NCI-H1436 treated with DMSO at 0.1 percent for 48 hours (cell line): Measurements from ENCODE around the gene MVK.

Source experiments
- DNase-seq: peaks from one replicate; lab custom pipeline; 2025; lab: John Stamatoyannopoulos, UW

The MVK gene

DNA sequence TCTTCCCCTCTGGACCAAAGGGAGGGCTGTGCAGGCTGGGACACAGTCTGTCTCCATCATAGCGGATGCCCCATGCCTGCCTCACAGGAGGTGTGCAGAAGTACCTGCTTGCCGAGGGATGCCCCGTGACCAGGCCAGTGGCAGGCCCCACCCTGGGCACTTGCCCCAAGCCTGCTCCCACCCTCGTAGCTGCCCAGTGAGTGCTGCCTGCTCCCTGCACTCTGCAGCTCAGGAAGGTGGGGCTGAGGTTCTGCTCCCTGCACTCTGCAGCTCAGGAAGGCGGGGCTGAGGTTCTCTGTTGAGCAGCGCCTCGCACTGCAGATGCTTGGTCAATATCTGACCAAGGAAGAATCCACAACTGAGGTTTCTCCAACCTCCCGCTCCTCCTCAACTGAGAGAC is 7.2 kb upstream of the MVK start:
- no peak for DNase-seq

DNA sequence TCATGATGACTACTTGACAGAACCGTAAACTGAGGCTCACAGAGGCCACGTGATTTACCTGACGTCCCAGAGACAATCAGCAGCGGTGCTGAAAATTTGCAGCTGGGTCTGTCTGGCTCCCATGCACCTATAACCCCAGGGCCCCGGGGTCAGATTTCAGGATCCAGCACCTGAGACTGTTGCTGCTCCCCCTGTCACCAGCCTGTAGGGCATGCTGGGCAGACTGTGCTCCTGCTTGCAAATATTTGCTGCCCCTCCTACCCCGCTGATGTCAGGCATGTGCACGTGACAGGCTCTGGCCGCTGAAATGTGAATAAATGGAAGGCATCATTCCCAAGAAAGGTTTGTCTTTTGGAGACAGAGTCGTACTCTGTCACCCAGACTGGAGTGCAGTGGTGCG is 6.3 kb upstream of the MVK start:
- DNase-seq: no peak

DNA sequence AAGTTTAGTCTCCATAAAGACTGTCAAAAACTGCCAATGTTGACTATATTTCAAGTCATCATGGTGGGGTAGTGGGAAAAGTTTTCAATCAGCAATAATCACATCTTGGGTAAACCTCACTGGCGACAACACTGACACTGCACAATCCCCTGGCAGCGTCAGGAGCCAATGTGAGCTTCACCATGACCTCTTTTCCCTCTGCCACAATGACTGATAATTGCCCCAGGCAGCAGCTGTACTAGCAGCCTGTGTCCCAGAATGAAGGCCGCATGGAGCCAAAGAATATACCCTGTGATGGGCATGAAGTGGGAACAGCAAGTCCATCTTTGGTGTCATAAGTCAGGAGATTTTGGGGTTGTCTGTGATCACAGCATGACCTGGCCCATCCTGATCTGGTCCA is 5.6 kb upstream of the MVK start:
- no peak for DNase-seq

DNA sequence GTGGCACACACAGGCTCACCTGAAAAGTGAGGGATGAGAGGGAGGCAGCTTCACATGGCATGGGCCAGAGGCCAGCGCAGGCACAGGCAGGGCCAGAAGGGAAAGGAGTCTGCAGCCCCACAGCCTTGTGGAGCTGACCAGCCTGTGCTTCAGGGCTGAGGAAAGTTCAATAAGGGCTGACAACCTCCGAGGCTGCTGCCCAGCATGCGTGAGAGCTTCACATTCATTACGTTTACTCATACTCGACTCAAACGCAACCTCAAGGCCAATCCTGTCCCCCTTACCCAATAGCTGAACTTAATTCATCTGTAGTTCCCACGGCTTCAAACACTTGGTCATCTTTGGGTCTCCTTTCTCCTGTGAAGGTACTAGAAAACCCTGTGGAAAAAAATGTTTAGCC is 5.1 kb upstream of the MVK start:
- no peak for DNase-seq

DNA sequence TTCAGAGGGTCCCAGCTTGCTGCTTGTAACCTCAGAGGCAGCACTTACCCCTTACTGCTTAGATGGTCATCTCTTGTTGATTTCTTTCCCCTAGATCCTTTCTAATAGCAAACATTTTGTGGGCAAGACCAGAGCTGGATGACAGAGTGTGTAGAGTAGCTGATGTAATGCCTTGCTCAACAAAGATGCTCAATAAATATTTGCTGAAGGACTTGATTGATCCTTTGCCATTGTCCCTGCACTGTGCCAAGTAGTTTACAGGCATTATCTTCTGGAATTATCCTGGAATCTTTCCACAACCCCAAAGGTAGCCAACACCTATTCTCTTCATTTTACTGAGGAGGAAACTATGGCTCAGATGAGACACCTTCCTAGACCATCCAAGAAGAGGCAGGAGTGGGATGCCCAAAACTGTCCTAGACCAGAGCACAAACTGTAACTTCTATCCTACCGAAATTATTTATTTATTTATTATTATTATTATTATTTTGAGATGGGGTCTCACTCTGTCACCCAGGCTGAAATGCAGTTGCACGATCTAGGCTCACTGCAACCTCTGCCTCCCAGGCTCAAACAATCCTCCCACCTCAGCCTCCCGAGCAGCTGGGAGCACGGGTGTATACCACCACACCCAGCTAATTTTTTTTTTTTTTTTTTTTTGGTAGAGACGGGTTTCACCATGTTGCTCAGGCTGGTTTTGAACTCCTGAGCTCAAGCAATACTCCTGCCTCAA is 1.7 kb upstream of the MVK start:
- DNase-seq: no peak

DNA sequence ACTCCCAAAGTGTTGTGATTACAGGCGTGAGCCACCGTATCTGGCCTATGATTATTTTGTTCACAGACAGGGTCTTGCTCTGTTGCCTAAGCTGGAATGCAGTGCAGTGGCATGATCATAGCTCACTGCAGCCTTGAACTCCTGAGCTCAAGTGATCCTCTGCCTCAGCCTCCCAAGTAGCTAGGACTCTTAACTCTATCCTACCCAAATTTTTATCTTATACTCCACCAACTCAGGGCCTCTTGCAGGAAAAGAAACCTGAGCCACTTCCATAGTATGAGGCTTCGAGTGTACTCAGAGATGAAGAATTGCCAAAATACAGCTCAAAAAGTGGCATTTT is 1.1 kb upstream of the MVK start:
- no peak for DNase-seq

DNA sequence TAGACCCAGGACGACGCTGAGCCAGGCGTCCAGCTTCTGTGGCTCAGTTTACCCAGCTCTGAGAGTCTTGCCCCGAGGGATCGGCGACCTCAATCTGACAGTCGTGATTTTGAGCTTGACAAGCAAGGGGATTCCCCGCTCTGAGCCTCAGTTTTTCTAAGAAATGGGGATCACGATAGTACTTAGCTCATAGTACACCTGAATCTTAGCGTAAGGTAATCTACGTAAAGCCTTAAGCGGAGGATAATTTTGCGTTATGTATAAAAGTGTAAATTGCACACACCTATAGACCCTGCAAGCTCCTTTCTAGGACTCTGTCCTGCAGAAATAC is 285 bp downstream of the MVK start:
- no peak for DNase-seq

DNA sequence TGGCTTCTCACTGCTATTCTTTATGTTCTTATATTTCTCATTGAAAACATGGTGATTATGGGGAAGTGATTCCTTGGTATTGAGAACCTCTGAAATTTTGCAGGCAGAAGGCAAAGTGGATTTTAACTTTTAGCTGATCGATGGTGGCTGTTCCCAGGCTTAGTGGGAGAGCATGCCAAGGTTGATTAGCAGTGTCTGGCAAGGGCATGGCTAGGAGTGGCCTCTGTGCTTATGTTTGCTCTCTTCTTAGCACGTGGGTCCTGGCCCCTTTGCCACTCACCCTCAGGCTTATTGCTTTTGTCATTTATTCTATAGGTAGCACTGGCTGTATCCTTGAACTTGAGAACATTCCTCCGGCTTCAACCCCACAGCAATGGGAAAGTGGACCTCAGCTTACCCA is 2.1 kb downstream of the MVK start:
- DNase-seq: no peak

DNA sequence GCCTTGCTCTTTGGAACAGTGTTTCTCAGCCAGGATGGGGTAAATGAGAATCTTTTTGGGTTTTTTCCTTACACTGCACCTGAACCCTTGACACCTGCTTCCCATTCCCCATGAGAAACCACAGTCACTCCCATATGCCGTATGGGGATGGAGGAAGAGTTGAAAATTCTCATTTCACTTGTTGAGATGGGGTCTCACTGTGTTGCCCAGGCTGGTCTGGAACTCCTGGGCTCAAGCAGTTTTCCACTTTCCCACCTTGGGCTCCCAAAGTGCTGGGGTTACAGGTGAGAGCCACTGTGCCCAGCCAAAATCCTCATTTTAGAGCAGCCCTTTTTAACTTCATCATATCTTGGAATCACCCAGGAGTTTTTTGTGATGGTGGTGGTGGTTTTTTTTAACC is 3.7 kb downstream of the MVK start:
- DNase-seq: no peak

DNA sequence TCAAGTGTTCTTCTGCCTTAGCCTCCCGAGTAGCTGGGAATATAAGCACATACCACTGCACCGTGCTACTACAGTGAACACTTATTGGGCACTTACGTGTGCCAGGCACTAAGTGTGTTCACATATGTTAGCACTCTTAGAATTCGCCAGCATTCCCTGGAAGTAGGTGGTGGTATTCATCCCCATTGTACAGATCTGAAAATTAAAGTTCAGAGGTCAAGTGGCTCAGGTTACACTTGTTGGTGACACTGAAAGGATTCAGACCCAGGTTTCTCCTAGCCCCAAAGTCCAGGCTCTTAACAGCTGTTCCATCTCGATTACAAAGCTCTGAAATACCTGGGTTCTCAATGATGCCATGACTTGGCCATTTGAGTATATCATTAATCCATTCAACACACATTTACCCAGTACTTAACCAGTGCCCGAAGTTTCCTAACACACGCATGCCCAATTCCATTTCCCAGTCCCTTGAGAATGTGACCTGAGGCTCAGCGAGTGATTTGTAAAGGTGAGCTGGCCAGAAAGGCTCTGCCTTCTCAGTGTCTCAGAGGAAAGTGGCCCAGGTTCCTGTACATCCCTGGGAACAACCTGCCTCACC is 4.8 kb downstream of the MVK start:
- no peak for DNase-seq

DNA sequence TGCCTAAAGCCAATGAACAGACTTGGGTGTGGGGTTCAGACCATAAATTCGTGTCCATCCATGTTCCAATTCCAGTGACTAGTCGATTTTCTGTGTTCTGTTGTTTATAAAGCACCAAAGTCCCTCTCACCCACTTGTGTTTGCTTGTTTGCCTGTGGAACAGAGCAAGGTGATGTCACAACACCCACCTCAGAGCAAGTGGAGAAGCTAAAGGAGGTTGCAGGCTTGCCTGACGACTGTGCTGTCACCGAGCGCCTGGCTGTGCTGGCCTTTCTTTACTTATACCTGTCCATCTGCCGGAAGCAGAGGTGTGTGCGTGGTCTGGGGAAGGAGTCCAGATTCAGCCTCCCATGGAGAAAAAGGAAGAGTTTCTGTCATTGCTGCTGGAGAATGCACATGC is 6.0 kb downstream of the MVK start:
- no peak for DNase-seq

DNA sequence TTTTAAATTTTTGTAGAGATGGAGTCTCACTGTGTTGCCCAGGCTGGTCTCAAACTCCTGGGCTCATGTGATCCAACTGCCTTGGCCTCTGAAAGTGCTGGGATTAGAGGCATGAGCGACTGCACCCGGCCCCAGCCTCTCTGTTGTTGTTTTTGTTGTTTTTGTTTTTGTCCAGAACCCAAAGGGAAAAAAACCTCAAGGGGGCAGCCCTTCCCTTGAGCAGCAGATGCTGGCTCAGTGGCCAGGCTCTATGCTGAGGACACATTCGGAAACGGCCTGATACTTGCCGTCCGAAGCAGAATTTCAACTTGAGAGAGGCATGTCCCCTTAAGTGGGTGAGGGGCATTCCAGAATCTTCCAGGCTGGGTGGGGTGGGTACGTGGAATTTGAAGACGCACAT is 6.7 kb downstream of the MVK start:
- no peak for DNase-seq

DNA sequence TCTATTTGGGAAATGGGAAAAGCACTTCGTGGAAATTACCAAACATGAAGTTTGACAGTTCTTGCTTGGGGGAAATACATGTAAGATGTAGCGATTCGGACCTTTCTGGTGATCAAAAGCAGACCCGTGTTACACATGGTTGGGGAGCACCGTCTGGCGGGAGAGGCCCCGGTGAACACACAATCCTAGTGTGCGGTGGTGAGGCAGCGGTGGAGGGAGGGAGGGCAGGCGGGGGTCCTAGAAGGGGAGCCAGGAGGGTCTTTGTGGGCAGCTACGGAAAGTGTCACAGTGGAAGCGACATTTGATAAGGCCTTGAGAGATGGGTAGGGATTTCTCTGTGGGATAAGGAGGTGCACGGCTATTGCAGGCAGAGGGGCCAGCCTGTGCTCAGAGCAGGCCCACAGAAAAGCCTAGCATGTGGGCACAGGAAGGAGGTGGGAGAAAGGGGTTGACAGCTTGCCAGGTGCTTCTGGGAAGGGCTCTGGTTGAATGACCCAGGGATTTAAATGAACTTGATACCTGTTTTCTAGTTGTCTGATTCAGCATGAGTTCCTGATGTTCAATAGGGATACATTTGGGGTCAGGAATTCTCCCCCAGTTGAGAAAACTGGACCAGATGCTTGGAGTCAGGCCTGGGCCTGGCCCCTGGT is 7.2 kb downstream of the MVK start:
- no peak for DNase-seq

DNA sequence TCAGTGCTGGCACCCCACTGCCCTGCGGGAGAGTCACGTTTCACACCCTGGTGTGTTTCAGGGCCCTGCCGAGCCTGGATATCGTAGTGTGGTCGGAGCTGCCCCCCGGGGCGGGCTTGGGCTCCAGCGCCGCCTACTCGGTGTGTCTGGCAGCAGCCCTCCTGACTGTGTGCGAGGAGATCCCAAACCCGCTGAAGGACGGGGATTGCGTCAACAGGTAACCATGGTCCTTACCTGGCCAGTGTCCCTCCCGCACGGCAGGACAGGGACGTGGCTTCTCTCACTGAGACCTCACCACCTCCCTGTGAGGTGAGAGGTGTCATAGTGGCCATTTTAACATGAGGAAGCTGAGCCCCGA is 7.7 kb downstream of the MVK start:
- no peak for DNase-seq

DNA sequence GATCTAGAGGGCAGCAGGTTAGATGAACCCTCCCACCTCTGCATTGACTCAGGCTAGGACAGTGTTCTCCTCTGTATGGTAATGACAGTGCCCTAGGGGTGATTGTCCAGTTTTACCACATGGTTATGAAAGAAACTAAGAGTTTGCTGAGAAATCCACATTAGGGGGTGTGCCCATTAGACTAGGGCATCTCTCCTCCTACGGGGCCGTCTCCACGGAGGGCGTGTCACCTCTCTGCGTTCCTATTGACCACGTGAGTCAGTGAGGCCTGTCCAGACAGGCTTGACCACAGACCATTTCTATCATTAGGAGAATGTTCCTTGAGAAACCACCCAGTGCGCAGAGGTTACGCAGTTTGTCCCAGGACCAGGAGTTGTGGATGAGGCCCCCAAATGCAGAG is 8.3 kb downstream of the MVK start:
- DNase-seq: no peak

DNA sequence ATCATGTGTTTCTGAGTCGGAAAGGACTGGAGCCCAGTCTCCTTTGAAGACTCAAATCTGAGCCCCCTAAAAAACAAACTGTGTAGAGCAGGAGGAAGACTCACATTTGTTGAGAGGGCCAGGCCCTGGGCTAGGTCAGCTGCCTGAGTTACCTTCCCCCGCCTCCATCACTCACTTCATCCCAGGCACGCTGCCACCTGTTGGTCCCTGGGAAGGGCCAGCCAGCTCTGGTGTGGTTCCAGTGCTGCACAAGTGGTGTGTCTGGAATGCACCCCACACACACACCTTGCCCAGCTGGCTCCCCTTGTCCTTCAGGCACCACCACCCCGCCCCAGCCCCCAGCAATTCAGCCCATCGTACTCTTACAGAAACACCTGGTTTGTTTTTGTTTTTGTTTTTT is 9.0 kb downstream of the MVK start:
- no peak for DNase-seq

DNA sequence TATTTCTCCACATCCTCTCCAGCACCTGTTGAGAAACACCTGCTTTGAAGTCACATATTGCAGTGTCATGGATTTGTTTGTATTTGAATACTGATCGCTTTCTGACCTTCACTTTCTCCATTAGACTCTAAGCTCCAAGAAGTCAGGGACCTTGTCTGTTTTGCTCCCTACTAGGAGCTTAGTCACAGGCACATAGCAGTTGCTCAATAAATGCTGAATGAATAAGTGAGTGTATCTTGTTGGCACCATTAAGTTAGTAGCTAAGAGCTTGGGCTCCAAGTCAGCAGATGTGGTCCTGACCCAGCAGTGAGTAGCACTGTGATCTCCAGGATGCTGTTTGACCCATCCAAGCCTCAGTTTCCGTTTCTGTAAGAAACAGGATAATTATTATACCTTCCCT is 10.1 kb downstream of the MVK start:
- DNase-seq: no peak

DNA sequence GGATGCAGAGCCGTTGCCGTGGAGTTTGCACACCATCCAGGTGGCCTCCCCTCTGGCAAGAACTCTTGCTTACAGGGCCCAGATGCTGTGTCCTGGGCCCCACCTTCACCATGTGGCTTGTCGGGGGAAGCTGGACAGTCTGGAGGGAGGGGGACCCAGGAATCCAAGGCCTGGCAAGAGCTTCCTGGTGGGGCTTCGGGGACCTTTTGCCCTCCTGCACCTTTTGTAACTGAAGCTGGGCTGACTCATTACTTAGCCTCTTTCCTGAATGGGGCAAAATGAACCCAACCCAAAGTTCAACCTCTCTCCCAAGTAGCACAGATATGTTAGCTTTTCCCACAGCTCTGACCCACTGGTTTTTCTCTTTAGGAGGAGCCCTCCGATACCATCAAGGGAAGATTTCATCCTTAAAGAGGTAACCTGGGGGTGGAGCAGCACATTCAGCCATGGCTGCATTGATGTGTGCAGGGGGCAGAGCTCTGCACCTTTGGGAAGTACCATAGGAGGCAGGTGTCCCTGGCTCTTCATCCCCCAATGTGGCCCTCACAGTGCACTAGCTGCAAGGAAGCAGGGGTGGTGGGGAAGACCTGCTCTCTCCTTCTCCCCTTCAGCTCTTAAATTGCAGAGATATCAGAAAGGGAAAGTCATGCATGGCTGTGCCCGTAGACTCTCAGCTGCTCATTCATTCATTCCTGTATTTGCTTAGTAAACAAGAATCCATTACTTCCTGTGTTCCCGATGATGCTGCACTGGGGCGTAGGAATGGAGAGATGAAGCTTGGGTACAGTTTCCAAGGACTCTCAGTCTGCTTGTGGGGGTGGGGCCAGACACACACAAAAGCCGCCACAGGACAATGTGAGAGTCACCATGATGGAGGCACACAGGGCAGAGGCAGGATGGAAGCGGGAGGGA is 13.0 kb downstream of the MVK start:
- DNase-seq: no peak

DNA sequence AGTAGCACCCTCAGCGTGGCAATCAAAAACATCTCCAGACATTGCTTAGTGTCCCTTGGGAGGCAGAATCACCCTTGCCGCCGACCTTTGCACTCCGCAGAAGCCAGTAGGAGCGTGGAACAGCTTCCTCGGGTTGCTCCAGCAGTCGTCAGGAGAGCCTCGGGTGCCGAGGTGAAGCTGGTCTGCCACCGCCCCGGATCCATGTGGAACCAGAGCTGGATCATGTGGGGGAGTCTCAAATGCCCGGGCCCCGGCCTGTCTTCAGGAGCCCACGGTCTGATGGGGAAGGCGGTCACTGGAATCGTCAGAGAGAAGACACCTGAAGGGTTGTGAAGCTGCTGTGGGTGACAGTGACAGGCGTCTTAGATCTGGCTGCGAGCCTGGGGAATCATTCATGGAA is 14.3 kb downstream of the MVK start:
- no peak for DNase-seq

DNA sequence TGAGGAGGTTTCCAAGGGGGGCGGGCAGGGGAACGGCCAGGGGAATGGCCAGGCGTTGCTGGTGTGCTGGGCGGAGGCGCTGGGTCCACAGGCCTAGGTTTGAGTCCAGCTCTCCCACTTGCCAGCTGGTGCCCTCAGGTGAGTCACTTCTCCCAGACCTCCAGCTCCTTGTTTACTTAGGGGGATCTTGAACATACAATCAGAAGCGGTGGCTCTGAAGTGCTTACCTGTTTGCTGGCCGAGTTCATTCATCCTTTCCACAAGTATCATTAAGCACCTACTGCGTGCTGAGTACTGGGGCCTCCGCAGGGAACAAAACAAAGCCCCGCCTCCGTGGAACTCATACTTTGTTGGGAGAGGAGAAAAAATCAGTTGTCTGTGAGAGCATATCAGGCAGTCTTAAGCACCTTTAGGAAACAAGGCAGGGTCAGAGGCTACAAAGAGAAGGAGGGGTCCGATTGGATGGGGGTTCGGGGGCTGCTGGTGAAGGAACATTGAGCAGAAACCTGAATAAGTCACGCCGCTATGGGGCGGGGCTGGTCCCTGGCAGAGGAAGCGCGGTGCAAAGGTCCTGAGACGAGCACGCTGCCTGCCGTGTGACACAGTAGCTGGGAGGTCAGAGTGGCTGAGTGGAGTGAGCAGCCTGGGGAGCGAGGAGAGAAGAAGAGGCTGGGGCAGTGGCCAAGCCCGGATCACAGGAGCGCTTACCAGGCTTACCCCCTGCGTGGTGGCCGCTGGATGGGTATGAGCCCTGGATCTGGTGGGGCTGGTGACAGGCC is 15.1 kb downstream of the MVK start:
- DNase-seq: no peak

DNA sequence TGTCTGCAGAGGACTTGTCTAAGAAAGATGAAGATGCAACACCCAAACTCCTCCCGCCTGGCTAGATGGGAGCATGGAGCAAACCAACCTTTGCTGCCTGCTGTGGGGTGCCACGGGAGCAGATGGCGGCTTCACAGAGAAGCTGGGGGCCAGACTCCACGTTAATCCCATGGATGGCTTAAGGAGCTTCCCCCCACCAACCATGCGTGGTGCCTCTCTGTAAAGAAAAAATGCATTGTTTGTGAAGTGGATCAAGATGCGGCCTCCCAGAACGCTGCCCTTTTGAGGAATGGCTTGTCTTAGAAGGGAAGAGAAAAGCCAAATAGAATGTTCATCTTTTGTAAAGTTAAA is 15.6 kb downstream of the MVK start:
- DNase-seq: no peak

DNA sequence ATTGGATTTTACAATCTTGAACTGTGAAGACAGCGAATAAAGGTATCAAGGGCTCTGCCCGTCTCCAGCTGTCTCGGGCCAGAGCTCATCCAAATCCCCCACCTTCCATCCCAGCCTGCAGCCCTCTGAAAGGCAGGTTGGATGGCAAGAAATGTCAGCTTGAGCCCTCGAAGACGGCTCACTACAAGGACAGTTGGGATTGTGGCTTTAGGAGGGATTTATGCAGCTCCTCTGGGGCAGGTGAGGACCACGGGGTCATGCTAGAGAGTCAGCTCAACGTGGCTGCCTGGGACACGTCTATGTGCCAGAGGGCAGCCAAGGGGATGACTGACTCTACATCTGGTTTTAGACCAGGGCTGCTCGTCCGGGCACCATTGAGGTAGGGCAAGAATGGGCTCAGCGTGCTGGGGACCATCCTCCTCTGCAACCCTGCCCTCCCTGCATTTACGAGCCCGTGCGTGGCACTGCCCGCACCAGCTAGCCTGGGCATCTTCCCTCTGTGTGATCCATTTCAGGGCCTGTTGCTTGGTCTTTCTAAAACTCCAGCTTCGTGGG is 16.2 kb downstream of the MVK start:
- no peak for DNase-seq
